ENCODE data around the gene GABARAPL1.
"Not testable (repeated sequence)": the region's sequence is repeated elsewhere in the genome, so short reads cannot be mapped to it uniquely, and the experiment has no call there.

The GABARAPL1 gene

GRCh38 chr12:10212739-10213131 lies at the start of gene GABARAPL1:
TSS of gene GABARAPL1 (plus strand) at chr12:10212877. CDS start at chr12:10213130, 253 bp downstream.
- peak; percentile 39 for DNase-seq

- DNase-seq = no peak
Observed at GRCh38 chr12:10163084-10163483, 49.6 kb upstream of the GABARAPL1 start.

- DNase-seq = no peak
Observed at GRCh38 chr12:10165421-10165820, 47.3 kb upstream of the GABARAPL1 start.

GRCh38 chr12:10167599-10167998 lies 45.1 kb upstream of the GABARAPL1 start:
- DNase-seq = no peak

- DNase-seq = no peak
Observed at GRCh38 chr12:10169104-10169503, 43.6 kb upstream of the GABARAPL1 start.

GRCh38 chr12:10170216-10170615 lies 42.5 kb upstream of the GABARAPL1 start:
- DNase-seq = no peak

DNA sequence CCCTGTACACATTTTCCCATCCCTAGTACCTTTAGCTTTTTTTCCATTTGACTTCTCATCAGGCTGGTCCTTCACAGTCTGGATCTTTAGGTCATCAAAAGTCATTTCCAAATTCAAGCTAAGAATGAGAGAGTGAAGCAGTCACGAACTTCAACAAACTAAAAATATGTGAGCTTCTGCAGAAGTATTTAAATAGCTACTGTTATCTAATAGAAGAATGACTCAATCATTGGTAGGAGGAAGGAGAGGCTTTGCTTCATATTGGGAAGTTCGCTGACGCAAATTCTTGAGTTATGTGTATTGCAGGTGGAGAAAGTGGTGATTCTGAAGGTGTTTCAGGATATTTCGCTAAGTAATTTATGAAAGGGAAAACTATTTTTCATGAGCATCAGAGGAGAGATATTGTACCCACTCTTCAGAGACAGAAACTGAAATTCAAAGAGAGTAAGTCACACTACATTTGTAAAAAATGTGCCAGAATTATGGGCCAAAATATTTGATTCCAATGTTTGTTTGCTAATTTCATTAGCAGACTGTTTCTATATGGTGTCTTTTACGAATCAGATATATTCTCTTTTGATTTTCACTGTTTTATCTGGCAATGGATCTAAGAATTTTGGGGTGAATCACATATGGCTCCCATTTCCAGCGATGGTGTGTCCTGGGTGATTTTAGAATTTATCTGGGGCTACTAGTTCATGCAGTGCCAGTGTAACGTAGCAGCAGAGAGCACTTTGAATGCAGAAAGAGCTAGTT lies 40.5 kb upstream of the GABARAPL1 start, which contains the start of gene OLR1:
OLR1 (minus strand) TSS at position 160 of the 756 bp plus-strand sequence; CDS start at position 105, 55 bp downstream.
- no peak for DNase-seq

DNA sequence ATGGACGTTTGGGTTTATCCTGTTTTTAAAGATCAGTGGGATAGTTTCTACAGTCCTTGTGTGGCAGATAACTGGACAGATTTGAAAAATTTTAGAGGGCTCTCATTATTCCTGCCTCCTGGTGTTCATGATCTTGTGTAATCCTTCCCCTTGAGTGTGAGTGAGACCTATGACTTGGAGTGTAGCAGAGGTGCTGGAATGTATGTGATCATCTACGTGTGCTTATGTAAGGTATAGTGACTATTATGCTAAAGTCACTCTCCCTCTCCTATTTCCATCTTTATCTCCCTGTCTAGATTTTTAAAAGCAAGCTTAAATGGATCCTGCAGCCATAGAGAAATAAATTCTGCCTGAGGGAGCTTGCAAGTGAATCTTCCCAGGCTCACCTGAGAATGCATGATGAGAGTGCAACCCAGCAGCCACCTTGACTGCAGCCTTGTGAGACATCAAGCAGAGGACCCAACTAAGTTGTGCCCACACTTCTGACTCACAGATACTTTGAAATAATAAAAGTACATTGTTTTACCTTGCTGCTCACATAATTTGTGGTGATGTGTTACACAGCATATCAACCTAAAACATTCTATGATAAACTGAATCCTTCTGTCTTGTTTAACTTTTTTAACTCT lies 37.6 kb upstream of the GABARAPL1 start:
- DNase-seq = no peak

DNA sequence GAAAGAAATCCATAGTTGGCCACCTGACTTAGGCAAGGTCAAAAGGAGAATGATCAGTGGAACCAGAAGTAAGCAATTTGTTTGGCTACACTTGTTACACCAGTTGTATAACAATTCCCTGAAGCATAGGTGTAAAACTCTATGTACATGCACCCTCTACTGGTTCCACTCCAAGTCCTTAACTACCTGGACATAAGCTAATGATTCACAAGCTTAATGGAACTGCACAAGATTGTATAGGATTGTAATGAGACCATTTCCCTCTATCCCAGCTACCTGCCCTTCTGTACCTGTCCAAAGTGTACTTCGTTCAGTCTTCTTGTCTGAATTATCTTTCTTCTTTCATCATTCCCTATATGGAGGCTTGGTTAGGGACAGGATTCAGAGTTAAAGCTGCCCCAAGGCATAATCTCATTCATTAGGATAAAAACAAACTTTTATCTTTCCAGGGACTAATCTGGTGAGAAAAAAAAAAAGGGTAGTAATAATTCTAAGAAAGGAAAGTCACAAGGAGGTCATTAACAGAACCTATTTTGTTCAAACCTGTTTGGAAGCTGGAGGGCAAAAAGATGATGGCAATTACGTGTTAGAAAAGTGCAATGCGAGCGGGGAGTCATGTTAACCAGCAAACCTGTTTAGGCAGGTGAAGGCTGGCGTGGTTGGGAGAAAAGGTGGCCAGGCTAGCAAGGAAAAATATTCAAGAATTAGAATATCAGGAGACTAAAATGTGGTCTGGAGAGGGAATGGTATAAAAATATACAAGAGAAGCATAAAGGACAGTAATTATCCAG lies 36.6 kb upstream of the GABARAPL1 start:
- no peak for DNase-seq

- no peak for DNase-seq
Observed at GRCh38 chr12:10178821-10179220, 33.9 kb upstream of the GABARAPL1 start, which contains the start of gene TMEM52B. TSS of gene TMEM52B (plus strand) at chr12:10179032. CDS start at chr12:10179575, 543 bp downstream.

GRCh38 chr12:10179776-10180181 lies 32.9 kb upstream of the GABARAPL1 start:
- no peak for DNase-seq

GRCh38 chr12:10182354-10183049 lies 30.2 kb upstream of the GABARAPL1 start:
- DNase-seq = no peak

- DNase-seq = no peak
Observed at GRCh38 chr12:10184261-10184843, 28.3 kb upstream of the GABARAPL1 start.

DNA sequence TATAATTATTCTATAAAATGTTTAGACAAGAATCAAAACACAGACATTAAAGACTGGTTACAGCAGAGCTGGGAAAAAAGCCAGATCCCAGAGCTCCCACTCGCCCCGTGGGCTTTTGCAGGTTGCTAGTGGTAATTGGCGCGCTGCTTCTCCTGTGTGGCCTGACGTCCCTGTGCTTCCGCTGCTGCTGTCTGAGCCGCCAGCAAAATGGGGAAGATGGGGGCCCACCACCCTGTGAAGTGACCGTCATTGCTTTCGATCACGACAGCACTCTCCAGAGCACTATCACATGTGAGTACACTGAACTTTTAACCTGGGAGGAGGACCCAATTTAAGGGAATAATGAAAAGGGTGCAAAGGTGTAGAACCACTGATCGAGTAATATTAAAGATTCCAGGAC lies 26.4 kb upstream of the GABARAPL1 start:
- no peak for DNase-seq

DNA sequence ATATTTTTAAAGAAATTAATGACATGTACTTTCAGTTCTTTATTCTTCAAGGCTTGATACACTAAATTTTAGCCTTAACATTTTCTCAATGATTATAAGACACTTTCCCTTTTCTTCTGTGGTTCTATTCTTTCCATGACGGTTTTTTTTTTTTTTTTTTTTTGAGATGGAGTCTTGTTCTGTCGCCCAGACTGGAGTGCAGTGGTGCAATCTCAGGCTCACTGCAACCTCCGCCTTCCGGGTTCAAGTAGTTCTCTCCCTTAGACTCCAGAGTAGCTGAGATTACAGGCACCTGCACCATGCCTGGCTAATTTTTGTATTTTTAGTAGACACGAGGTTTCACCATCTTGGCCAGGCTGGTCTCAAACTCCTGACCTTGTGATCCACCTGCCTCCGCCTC lies 25.7 kb upstream of the GABARAPL1 start:
- DNase-seq = not testable (repeated sequence)

DNA sequence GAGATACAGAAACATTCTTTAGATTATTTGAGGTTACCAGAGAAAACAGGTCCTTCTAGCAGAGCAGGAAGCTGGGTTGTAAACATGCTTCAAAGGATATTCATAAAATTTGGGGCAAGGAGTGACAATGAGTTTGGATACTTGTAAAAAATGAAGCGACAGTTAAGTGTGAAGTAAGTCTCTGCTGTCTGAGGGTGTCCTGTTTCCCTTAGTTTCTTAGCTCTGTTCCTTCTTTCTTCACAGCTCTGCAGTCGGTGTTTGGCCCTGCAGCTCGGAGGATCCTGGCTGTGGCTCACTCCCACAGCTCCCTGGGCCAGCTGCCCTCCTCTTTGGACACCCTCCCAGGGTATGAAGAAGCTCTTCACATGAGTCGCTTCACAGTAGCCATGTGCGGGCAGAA lies 23.0 kb upstream of the GABARAPL1 start:
- no peak for DNase-seq

GRCh38 chr12:10190558-10191388 lies 21.9 kb upstream of the GABARAPL1 start:
- DNase-seq = no peak

GRCh38 chr12:10191865-10192264 lies 20.8 kb upstream of the GABARAPL1 start:
- no peak for DNase-seq

- DNase-seq = no peak
Observed at GRCh38 chr12:10194160-10194670, 18.5 kb upstream of the GABARAPL1 start.

DNA sequence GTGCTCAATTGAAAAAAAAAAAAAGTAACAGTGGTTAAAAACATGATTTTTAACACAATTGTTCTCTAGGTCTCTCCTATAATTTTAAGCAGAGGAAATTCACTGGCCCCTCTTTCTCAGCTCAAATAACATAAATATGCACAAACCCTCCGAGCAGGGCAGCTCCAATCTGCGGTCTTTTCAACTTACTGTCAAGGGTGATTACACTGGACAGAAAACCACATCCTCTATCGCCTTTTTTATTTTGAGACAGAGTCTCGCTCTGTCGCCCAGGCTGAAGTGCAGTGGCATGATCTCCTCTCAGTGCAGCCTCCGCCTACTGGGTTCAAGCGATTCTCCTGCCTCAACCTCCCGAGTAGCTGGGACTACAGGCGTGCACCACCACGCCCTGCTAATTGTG lies 16.5 kb upstream of the GABARAPL1 start:
- no peak for DNase-seq

DNA sequence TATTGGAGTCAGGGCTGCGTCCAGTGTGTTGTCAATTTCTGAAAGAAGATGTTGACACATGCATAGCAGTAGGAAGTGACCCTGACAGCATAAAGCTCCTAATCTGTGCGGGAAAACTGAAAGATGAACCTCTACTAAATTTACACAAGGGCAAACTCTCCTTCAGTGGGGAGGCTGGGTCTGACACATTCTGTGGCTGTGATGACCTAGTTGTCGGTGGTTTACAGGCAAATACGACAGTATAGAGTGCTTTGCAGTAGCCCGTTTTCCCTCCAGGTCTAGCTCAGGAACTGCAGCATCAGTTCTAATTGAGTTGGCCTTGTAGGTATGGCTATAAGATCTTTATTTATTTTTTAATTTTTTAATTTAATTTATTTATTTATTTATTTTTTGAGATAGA lies 14.8 kb upstream of the GABARAPL1 start:
- DNase-seq = no peak
